H1 (cell line): Measurements from ENCODE around the gene BRSK2. TPM values are rescaled to one million over a fixed set of nuclear protein-coding genes. Genes with fewer than 3 reads are reported as not detected.

Experiments used
- CTCF ChIA-PET: fragments of 300-600 bp; sonication (Branson Sonifier 250); formaldehyde crosslinking; loops from one replicate; lab custom pipeline; 2021; ENCODE audit not compliant: partially characterized antibody; lab: Charles Lee
- POLR2A ChIA-PET: fragments of 300-600 bp; sonication (Branson Sonifier 250); formaldehyde crosslinking; loops from one replicate; lab custom pipeline; 2021; ENCODE audit warnings: inconsistent platforms; ENCODE audit not compliant: partially characterized antibody; lab: Charles Lee
- DNase-seq, 2 experiments: peaks; one replicate each; pipeline versions ENCODE4 v3.0.0 to v3.0.0-alpha.2; 2010 to 2022; ENCODE audit warnings: low spot score in 2 of 2, low read depth in 1 of 2, mixed read lengths in 1 of 2
- FAIRE-seq: peaks from 2 replicates; lab custom pipeline; 2011; peaks lifted over from hg19 to GRCh38; lab: Jason Lieb, UNC
- H2AFZ ChIP-seq: 2 replicates; pipeline ENCODE4 v1.8.1; 2012; ENCODE audit warnings: low read length, inconsistent platforms
- H2AK5ac ChIP-seq: 2 replicates; pipeline ENCODE4 v1.6.1; 2013; ENCODE audit warnings: low read depth, low read length
- H2BK120ac ChIP-seq: replicated peaks from 2 replicates; pipeline ENCODE3; 2013; ENCODE audit warnings: low read depth, low read length, inconsistent platforms
- H2BK12ac ChIP-seq: 2 replicates; pipeline ENCODE4 v1.6.1; 2013; ENCODE audit warnings: low read depth, low read length
- H2BK15ac ChIP-seq: 2 replicates; pipeline ENCODE4 v1.6.1; 2013; ENCODE audit warnings: low read length
- H2BK20ac ChIP-seq: 2 replicates; pipeline ENCODE4 v1.6.1; 2013; ENCODE audit warnings: low read length
- H2BK5ac ChIP-seq: 2 replicates; pipeline ENCODE4 v1.6.1; 2013; ENCODE audit warnings: low read depth, low read length
- H3K14ac ChIP-seq: 2 replicates; pipeline ENCODE4 v1.6.1; 2013; ENCODE audit warnings: inconsistent platforms; ENCODE audit not compliant: insufficient read length
- H3K18ac ChIP-seq: 2 replicates; pipeline ENCODE4 v1.6.1; 2013; ENCODE audit warnings: low read length; ENCODE audit errors: extremely low read depth
- H3K23ac ChIP-seq: 2 replicates; pipeline ENCODE4 v1.6.1; 2013; ENCODE audit warnings: inconsistent platforms; ENCODE audit not compliant: insufficient read length
- H3K23me2 ChIP-seq: 2 replicates; pipeline ENCODE4 v1.6.1; 2013; ENCODE audit warnings: low read depth, low read length
- H3K27ac ChIP-seq: 2 replicates; pipeline ENCODE4 v1.6.1; 2011; ENCODE audit warnings: low read depth, low read length, inconsistent platforms
- H3K27me3 ChIP-seq, 4 experiments: replicated peaks in 1 of 4; 1 replicate in 1 of 4; 2 replicates in 3 of 4; pipeline versions ENCODE4 v1.6.1 to v1.8.1; 2011 to 2013; ENCODE audit warnings: low read length in 3 of 4, mild to moderate bottlenecking in 3 of 4, inconsistent platforms in 2 of 4, mixed read lengths in 2 of 4, moderate library complexity in 1 of 4; ENCODE audit not compliant: control insufficient read depth in 3 of 4, insufficient read depth in 3 of 4; ENCODE audit errors: extremely low read depth in 1 of 4
- H3K36me3 ChIP-seq, 4 experiments: 2 replicates each; pipeline versions ENCODE4 v1.6.1 to v1.8.1; 2011 to 2013; ENCODE audit warnings: mild to moderate bottlenecking in 4 of 4, low read length in 3 of 4, moderate library complexity in 2 of 4, control low read depth in 1 of 4, inconsistent platforms in 1 of 4; ENCODE audit not compliant: insufficient read depth in 4 of 4, control insufficient read depth in 2 of 4
- H3K4ac ChIP-seq: replicated peaks from 2 replicates; pipeline ENCODE3; 2013; ENCODE audit warnings: low read length, low read depth, mixed read lengths, inconsistent platforms; ENCODE audit not compliant: insufficient read length
- H3K4me1 ChIP-seq, 4 experiments: replicated peaks in 1 of 4; 1 replicate in 1 of 4; 2 replicates in 3 of 4; pipeline versions ENCODE4 v1.6.1 to v1.8.1; 2011 to 2013; ENCODE audit warnings: low read length in 3 of 4, inconsistent platforms in 2 of 4, mixed read lengths in 1 of 4; ENCODE audit not compliant: insufficient read depth in 4 of 4, control insufficient read depth in 3 of 4
- H3K4me2 ChIP-seq, 2 experiments: 2 replicates each; pipeline versions ENCODE4 v1.6.1 to v1.8.1; 2011 to 2013; ENCODE audit warnings: low read depth in 2 of 2, low read length in 2 of 2, control low read depth in 1 of 2, inconsistent platforms in 1 of 2, mild to moderate bottlenecking in 1 of 2; ENCODE audit not compliant: insufficient read depth in 1 of 2
- H3K4me3 ChIP-seq, 4 experiments: fragments of 200-600, 300-600 bp in 1 of 4; sonication (generic), shearing (Covaris generic), sonication (Bioruptor Twin) in 1 of 4; 2 replicates each; pipeline versions ENCODE4 v1.5.1 to v1.8.1; 2011 to 2016; ENCODE audit warnings: low read length in 4 of 4, low read depth in 3 of 4, control low read depth in 2 of 4, inconsistent platforms in 2 of 4, mild to moderate bottlenecking in 2 of 4, mixed read lengths in 1 of 4, moderate library complexity in 1 of 4; ENCODE audit not compliant: insufficient read depth in 2 of 4; ENCODE audit errors: extremely low read depth in 1 of 4
- H3K56ac ChIP-seq: replicated peaks from 2 replicates; pipeline ENCODE3; 2013; ENCODE audit warnings: low read depth, mild to moderate bottlenecking, mixed read lengths, low read length, inconsistent platforms; ENCODE audit not compliant: insufficient read length
- H3K79me1 ChIP-seq: 2 replicates; pipeline ENCODE4 v1.6.1; 2013; ENCODE audit warnings: low read depth, low read length, control low read depth
- H3K79me2 ChIP-seq, 2 experiments: 2 replicates each; pipeline versions ENCODE4 v1.6.1 to v1.8.1; 2012 to 2013; ENCODE audit warnings: low read length in 2 of 2, mild to moderate bottlenecking in 2 of 2, inconsistent platforms in 1 of 2; ENCODE audit not compliant: insufficient read depth in 2 of 2, control insufficient read depth in 1 of 2
- H3K9ac ChIP-seq, 4 experiments: replicated peaks in 1 of 4; 1 replicate in 1 of 4; 2 replicates in 3 of 4; pipeline versions ENCODE4 v1.6.1 to v1.8.1; 2011 to 2013; ENCODE audit warnings: low read depth in 3 of 4, low read length in 3 of 4, control low read depth in 2 of 4, mild to moderate bottlenecking in 2 of 4, moderate library complexity in 2 of 4, inconsistent platforms in 1 of 4; ENCODE audit errors: extremely low read depth in 1 of 4
- H3K9me3 ChIP-seq, 2 experiments: 2 replicates each; pipeline versions ENCODE4 v1.6.1 to v1.8.1; 2012 to 2013; ENCODE audit warnings: mild to moderate bottlenecking in 2 of 2, moderate library complexity in 2 of 2, control low read depth in 1 of 2, inconsistent platforms in 1 of 2, low read depth in 1 of 2, low read length in 1 of 2, mixed read lengths in 1 of 2; ENCODE audit not compliant: insufficient read depth in 2 of 2
- H4K20me1 ChIP-seq, 2 experiments: replicated peaks in 1 of 2; 2 replicates each; pipeline versions ENCODE3 to v1.8.1; 2011 to 2013; ENCODE audit warnings: inconsistent platforms in 2 of 2, low read length in 2 of 2, mild to moderate bottlenecking in 1 of 2; ENCODE audit not compliant: insufficient read depth in 2 of 2, control insufficient read depth in 1 of 2
- H4K5ac ChIP-seq: 2 replicates; pipeline ENCODE4 v1.6.1; 2013; ENCODE audit warnings: low read length, low read depth, mixed read lengths, inconsistent platforms; ENCODE audit not compliant: insufficient read length
- H4K8ac ChIP-seq: 2 replicates; pipeline ENCODE4 v1.8.0; 2013; ENCODE audit warnings: mild to moderate bottlenecking, moderate library complexity, low read length, inconsistent platforms; ENCODE audit not compliant: insufficient read depth; ENCODE audit errors: extremely low read depth
- H4K91ac ChIP-seq: replicated peaks from 2 replicates; pipeline ENCODE3; 2013; ENCODE audit warnings: low read length, mixed read lengths, inconsistent platforms; ENCODE audit not compliant: insufficient read length
- BCL11A ChIP-seq, 2 experiments: IDR thresholded peaks; one replicate each; pipeline ENCODE4 v1.6.1; 2011; ENCODE audit warnings: low read depth in 2 of 2, low read length in 2 of 2, mild to moderate bottlenecking in 2 of 2
- CEBPB ChIP-seq: IDR thresholded peaks from 2 replicates; pipeline ENCODE4 v1.6.1; 2012; ENCODE audit warnings: low read depth, low read length
- GABPA ChIP-seq: IDR thresholded peaks from 2 replicates; pipeline ENCODE4 v1.6.1; 2011; ENCODE audit warnings: mild to moderate bottlenecking, low read length, moderate library complexity, borderline replicate concordance; ENCODE audit not compliant: insufficient read depth
- GTF2F1 ChIP-seq: IDR thresholded peaks from 2 replicates; pipeline ENCODE4 v1.6.1; 2012; ENCODE audit warnings: low read depth, low read length, improper control_type of control experiment, borderline replicate concordance
- HDAC6 ChIP-seq: IDR thresholded peaks from one replicate; pipeline ENCODE4 v1.7.1; 2012; ENCODE audit warnings: low read depth, mild to moderate bottlenecking, inconsistent platforms, low read length, moderate library complexity
- JUN ChIP-seq: IDR thresholded peaks from 2 replicates; pipeline ENCODE4 v1.6.1; 2011; ENCODE audit warnings: low read depth, mild to moderate bottlenecking, improper control_type of control experiment, low read length
- KDM4A ChIP-seq: IDR thresholded peaks from one replicate; pipeline ENCODE4 v1.7.1; 2012; ENCODE audit warnings: low read depth, mild to moderate bottlenecking, moderate library complexity, low read length, inconsistent platforms; ENCODE audit not compliant: severe bottlenecking
- NANOG ChIP-seq: IDR thresholded peaks from 2 replicates; pipeline ENCODE4 v1.6.1; 2011; ENCODE audit warnings: low read length, low read depth, mild to moderate bottlenecking, inconsistent platforms; ENCODE audit not compliant: insufficient read depth, poor library complexity, severe bottlenecking
- POLR2AphosphoS5 ChIP-seq: IDR thresholded peaks from 2 replicates; pipeline ENCODE4 v1.6.1; 2011; ENCODE audit warnings: low read depth, low read length
- RBBP5 ChIP-seq: IDR thresholded peaks from 2 replicates; pipeline ENCODE4 v1.7.1; 2012; ENCODE audit warnings: low read depth, mild to moderate bottlenecking, inconsistent platforms, low read length, moderate library complexity, borderline replicate concordance
- RFX5 ChIP-seq: IDR thresholded peaks from 2 replicates; pipeline ENCODE4 v1.6.1; 2011; ENCODE audit warnings: low read depth, low read length, improper control_type of control experiment, borderline replicate concordance
- SIRT6 ChIP-seq: IDR thresholded peaks from one replicate; pipeline ENCODE4 v1.7.1; 2012; ENCODE audit warnings: low read length, inconsistent platforms
- SP2 ChIP-seq: IDR thresholded peaks from 2 replicates; pipeline ENCODE4 v1.6.1; 2012; ENCODE audit warnings: mild to moderate bottlenecking, low read length, inconsistent platforms
- TBP ChIP-seq: IDR thresholded peaks from 2 replicates; pipeline ENCODE4 v1.6.1; 2011; ENCODE audit warnings: low read depth, low read length, improper control_type of control experiment
- TEAD4 ChIP-seq: IDR thresholded peaks from 2 replicates; pipeline ENCODE4 v1.6.1; 2012; ENCODE audit warnings: low read depth, low read length, inconsistent platforms, mixed read lengths
- ZNF274 ChIP-seq: IDR thresholded peaks from 2 replicates; pipeline ENCODE4 v1.7.0; 2012; ENCODE audit warnings: low read length, borderline replicate concordance; ENCODE audit errors: extremely low read depth
- WGBS, 2 experiments: shearing (Covaris generic) in 1 of 2; methylation state at CpG; one replicate each; pipeline versions ENCODE4 v1.1.6 to v1.1.7; 2013 to 2015; ENCODE audit warnings: low lambda C conversion rate in 2 of 2, mixed read lengths in 2 of 2, inconsistent platforms in 1 of 2, low coverage in 1 of 2, missing lambda C conversion rate in 1 of 2; ENCODE audit not compliant: insufficient replicate concordance in 2 of 2, insufficient coverage in 1 of 2, insufficient read length in 1 of 2; ENCODE audit errors: extremely low coverage in 1 of 2, missing lambda C conversion rate in 1 of 2; 5-methylcytosine and 5-hydroxymethylcytosine counted together
- polyA plus RNA-seq, 7 experiments: library from polyadenylated mRNA; depleted of rRNA in 3 of 7; stranded (reverse) in 5 of 7; unstranded in 2 of 7; fragments of >200 nt in 5 of 7; fragments of 200-250 nt in 2 of 7; gene quantifications; 1 replicate in 5 of 7; 2 replicates in 1 of 7; 4 replicates in 1 of 7; pipeline versions ENCODE4 v1.2.1 to v1.2.3, GENCODE V29; 2011 to 2013; ENCODE audit warnings: missing spikeins in 2 of 7, mixed read lengths in 2 of 7
- total RNA-seq: library from RNA; stranded (reverse); fragmentation: NEBNext Ultra II Directional; extraction: Animal tissue kit (Norgen Biotek cat#: 25700); gene quantifications from 2 replicates; pipeline ENCODE4 v1.2.1, GENCODE V29; 2021

BRSK2 gene
- total and polyA plus RNA-seq, 2 of the 8 experiments (the other 6 are each of a cell fraction or from before 2014, with no cell fraction given), result 17.3 to 27.1 TPM

DNA sequence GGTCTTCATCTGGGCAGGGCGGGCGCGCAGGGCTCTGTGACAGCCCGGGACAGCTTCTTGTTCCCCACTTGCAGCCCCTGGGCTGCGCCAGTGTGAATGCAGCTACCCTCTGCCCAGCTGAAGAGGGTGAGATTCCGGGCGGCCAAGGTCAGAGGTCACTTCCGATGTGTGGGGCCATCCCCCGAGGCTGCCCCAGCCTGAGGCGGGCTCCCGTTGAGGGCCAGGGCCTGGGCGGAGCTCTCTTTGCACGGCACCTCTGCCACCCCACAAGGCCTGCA is 72.9 kb downstream of the BRSK2 start:
- 92% methylated on average over 13 of the region's 13 CpGs; no CpG with 5 or more reads in 1 of the 2 experiments for WGBS, 2 experiments
- Histone ChIP-seq H3K4me2 (no peak overlapping the region), H3K79me2 (no peaks in the 10 kb centered on the region), H2AFZ (no peak overlapping the region), H3K23ac (no peak overlapping the region), H3K18ac (no peak overlapping the region), H3K56ac (no peak overlapping the region), H2BK15ac (no peak overlapping the region), H3K23me2 (no peaks in the 10 kb centered on the region; the same call in 1 of the 2 replicates), H3K4me1 (peaks cover 0 to 6% (median 2%) of the 10 kb centered on the region in 4 experiments; a peak in 2 of 7 replicates), H3K36me3 (peaks cover 0 to 9% (median 0%) of the 10 kb centered on the region in 4 experiments; a peak in 2 of 8 replicates), H3K27me3 (no peaks in the 10 kb centered on the region), H3K27ac (no peak overlapping the region), H3K4me3 (no peak overlapping the region), H3K79me1 (no peaks in the 10 kb centered on the region), H4K5ac (no peak overlapping the region), H4K20me1 (peaks cover 0 to 10% of the 10 kb centered on the region in 2 experiments), H3K14ac (no peak overlapping the region), H3K4ac (no peak overlapping the region), H3K9me3 (peaks cover 0 to 6% of the 10 kb centered on the region in 2 experiments; a peak in 1 of 4 replicates), H4K8ac (no peak overlapping the region), H2BK5ac (no peak overlapping the region), H2BK20ac (no peak overlapping the region), H2AK5ac (no peak overlapping the region), H2BK120ac (no peak overlapping the region), H4K91ac (no peak overlapping the region), H2BK12ac (no peak overlapping the region), H3K9ac (no peak overlapping the region)
- FAIRE-seq (no peak), DNase-seq (no peak)
- CTCF ChIA-PET, result interaction anchor here (2.1 kb wide), 1 partner anchor 9 kb away, joined by 11 read pairs; no protein-coding TSS in a partner anchor
- POLR2A ChIA-PET, result interaction anchor here (1.3 kb wide), 1 partner anchor 16 kb away, joined by 3 read pairs; no protein-coding TSS in a partner anchor
- TF ChIP-seq RFX5, result no peak
- TF ChIP-seq TEAD4, result no peak
- TF ChIP-seq SP2, result no peak
- no peak for TF ChIP-seq TBP
- no peak for TF ChIP-seq NANOG
- TF ChIP-seq HDAC6, result no peak
- no peak for TF ChIP-seq POLR2AphosphoS5
- TF ChIP-seq BCL11A (IDR thresholded peaks at IDR 0.05; ENCODE audit: low read depth in 2 of 2, low read length in 2 of 2), result no peak
- no peak for TF ChIP-seq ZNF274
- TF ChIP-seq SIRT6, result no peak
- TF ChIP-seq GABPA, result no peak
- TF ChIP-seq CEBPB, result no peak
- no peak for TF ChIP-seq KDM4A
- TF ChIP-seq GTF2F1, result no peak
- TF ChIP-seq JUN, result no peak
- TF ChIP-seq RBBP5, result no peak
